ENCODE measurements around the gene NAGLU.

NAGLU gene

DNA sequence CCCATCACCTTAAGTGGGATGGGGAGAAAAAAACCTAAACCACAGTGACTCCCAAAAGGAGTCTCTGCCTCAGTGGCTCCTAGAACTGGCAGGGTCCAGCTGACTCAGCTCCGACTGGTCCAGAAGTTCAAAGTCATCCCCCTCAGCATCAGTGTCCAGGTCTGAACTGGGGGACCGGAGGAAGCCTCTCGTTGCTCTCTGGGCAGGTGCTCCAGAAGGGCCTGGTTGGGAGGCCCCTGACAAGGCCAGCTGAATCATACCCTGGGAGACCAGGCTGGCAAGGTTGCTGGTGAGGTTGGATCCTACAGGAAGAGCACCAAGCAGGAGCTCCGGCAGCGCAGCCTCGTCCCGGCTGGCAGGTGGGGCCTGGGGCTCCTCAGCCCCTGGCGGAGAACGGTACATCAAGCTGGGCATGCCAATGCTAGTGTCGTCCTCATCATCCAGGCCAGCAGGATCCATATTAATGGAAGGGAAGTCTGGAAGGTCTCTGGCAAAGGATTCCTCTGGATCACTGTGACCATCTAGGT is 45.8 kb downstream of the NAGLU start:
- POLR2A ChIA-PET = no interaction called here
- TF ChIP-seq, protein P1, sequence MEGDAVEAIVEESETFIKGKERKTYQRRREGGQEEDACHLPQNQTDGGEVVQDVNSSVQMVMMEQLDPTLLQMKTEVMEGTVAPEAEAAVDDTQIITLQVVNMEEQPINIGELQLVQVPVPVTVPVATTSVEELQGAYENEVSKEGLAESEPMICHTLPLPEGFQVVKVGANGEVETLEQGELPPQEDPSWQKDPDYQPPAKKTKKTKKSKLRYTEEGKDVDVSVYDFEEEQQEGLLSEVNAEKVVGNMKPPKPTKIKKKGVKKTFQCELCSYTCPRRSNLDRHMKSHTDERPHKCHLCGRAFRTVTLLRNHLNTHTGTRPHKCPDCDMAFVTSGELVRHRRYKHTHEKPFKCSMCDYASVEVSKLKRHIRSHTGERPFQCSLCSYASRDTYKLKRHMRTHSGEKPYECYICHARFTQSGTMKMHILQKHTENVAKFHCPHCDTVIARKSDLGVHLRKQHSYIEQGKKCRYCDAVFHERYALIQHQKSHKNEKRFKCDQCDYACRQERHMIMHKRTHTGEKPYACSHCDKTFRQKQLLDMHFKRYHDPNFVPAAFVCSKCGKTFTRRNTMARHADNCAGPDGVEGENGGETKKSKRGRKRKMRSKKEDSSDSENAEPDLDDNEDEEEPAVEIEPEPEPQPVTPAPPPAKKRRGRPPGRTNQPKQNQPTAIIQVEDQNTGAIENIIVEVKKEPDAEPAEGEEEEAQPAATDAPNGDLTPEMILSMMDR (IDR thresholded peaks at IDR 0.05; ENCODE audit: insufficient read depth, low read length, missing control alignments) = no peak
- no peak for DNase-seq (ENCODE audit: low read depth, low spot score)

DNA sequence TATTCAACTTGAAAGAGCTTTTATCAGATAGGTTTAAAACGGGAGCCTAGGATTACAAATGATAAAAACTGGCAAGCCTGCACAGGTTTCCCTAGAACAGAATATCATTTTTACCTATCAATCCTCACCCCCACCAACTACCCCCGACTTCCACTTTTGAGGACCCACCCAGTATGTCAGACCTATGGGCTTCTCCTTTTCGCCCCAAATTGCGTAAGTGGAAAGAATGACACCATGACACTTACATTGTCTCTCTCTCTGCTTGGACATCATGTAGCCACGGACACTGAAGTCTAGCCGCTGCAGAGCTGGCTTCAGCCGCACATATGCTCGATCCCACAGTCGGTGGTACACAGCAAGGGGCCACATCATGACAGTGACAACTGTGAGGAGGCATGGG is 48.8 kb downstream of the NAGLU start:
- ChIA-PET CTCF (interaction anchor here (1.0 to 1.8 kb wide), 3 partner anchors 9 to 99 kb away, joined by 3 to 4 read pairs (median 4); no protein-coding TSS in a partner anchor), POLR2A (no interaction called here)
- H3K4me3 ChIP-seq (ENCODE audit: low read depth, low read length) = no peak overlapping the region
- DNase-seq (ENCODE audit: low read depth, low spot score) = no peak
- TF ChIP-seq, protein P1 (IDR thresholded peaks at IDR 0.05; ENCODE audit: insufficient read depth, low read length, missing control alignments) = no peak

More for the DNA sequence above, 45.8 kb downstream of the NAGLU start:
- CTCF ChIA-PET = interaction anchor here (2.2 to 5.0 kb wide), 3 partner anchors 27 to 102 kb away, joined by 8 to 42 read pairs (median 10); partner anchors contain the start of genes CNTNAP1, RETREG3 and TUBG1
- H3K4me3 ChIP-seq (ENCODE audit: low read depth, low read length) = no peak overlapping the region

DNA sequence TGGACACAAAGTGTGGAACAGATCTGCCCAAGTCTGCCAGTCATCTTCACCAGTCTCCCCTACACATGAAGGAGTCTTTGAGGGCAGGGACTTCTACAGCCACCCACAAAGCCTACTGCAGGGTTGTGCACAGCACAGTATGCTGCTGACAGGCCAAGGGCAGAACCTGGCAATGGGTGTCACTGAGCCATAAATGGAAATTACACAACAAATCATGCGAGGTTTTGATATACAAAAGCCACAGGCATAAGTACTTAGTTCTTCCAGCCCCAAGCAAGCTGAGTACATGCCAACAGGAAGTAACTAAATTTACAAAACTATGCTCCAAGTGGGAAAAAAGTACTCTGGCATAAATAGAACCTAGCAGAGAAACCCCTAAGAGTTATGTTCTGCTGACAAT is 49.3 kb downstream of the NAGLU start:
- ChIA-PET CTCF (interaction anchor here (0.8 to 2.4 kb wide), 4 partner anchors 13 to 98 kb away, joined by 3 to 8 read pairs (median 4); no protein-coding TSS in a partner anchor), POLR2A (no interaction called here)

DNA sequence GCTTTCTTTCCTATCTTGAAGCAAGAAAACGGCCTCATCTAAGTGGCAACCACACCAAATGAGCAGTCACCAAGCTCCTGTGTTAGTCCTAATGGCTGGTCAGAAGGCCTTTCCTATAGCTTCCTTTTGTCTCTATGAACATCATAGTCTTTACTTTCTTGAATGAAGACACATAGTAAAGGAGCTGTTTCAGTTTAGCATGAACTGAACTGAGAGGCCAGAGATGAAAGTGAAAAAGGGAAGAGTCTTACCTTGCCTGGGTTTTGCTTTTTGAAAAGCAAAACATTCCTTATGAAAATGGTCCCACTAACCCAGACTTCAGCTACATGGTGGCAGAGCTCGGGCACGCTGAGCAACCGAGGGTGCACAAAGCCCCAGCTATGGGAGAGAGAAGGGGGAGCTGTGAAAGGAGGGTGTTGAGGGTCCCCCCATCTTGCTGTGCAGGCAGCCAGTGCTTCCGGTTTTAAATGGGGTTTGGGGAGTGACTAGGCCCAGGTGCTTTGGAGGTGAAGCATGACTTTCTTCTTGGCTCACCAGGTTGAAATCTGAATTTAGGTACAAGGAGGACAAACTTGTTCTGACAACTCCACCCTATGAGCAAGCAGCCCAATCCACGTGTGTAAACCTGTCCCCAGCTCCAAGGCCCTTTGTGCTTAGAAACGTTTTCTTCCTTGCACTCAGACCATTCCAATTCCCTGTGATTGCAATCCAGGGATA is 50.6 kb downstream of the NAGLU start:
- ChIA-PET POLR2A (interaction anchor here (0.9 kb wide), 1 partner anchor 89 kb away, joined by 3 read pairs; no protein-coding TSS in a partner anchor), CTCF (interaction anchor here (1.4 to 4.6 kb wide), 4 partner anchors 8 to 177 kb away, joined by 4 to 38 read pairs (median 6); partner anchors contain the start of gene PSMC3IP)
- no peak overlapping the region for H3K4me3 ChIP-seq (ENCODE audit: low read depth, low read length)
- DNase-seq (ENCODE audit: low read depth, low spot score) = no peak
- TF ChIP-seq, protein P1 (IDR thresholded peaks at IDR 0.05; ENCODE audit: insufficient read depth, low read length, missing control alignments) = no peak

More for the DNA sequence above, 49.3 kb downstream of the NAGLU start:
- H3K4me3 ChIP-seq (ENCODE audit: low read depth, low read length) = no peak overlapping the region
- DNase-seq (ENCODE audit: low read depth, low spot score) = no peak
- TF ChIP-seq, protein P1 (IDR thresholded peaks at IDR 0.05; ENCODE audit: insufficient read depth, low read length, missing control alignments) = no peak

DNA sequence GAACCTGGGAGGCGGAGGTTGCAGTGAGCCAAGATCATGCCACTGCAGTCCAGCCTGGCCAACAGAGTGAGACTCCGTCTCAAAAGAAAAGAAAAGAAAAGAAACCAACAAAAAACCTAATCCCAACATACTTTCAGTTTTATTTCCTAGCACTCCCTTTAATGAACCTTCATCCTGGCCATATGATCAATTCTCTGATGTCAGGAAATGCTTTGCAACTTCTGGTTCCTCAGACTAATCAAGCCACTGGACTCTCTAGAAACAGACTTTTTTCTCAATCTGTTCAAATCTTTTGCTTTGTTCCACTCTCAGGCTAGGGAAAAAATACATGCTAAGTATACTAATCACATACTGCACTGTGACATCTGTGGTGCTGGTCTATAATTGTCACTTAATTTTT is 54.8 kb downstream of the NAGLU start:
- ChIA-PET CTCF (interaction anchor here (1.3 to 2.3 kb wide), 3 partner anchors 11 to 89 kb away, joined by 3 to 15 read pairs (median 8); partner anchors contain the start of gene PSMC3IP), POLR2A (no interaction called here)
- H3K4me3 ChIP-seq (ENCODE audit: low read depth, low read length) = no peak overlapping the region
- no peak for DNase-seq (ENCODE audit: low read depth, low spot score)
- TF ChIP-seq, protein P1 (IDR thresholded peaks at IDR 0.05; ENCODE audit: insufficient read depth, low read length, missing control alignments) = no peak

DNA sequence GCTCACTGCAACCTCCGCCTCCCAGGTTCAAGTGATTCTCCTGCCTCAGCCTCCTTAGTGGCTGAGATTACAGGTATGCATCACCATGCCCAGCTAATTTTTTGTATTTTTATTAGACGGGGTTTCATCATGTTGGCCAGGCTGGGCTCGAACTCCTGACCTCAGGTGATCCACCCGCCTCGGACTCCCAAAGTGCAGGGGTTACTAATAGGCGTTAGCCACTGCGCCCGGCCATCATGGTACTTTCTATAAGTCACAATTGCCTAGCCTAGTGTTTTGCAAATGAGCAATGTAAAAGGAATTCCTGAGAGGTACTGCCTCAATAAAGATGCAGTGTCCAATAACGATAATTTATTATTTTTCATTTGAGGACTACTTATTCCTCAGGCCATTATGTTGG is 55.4 kb downstream of the NAGLU start:
- TF ChIP-seq, protein P1 (IDR thresholded peaks at IDR 0.05; ENCODE audit: insufficient read depth, low read length, missing control alignments) = no peak
- CTCF ChIA-PET = interaction anchor here (1.3 to 2.3 kb wide), 2 partner anchors 13 to 88 kb away, joined by 3 to 15 read pairs; partner anchors contain the start of gene PSMC3IP
- DNase-seq (ENCODE audit: low read depth, low spot score) = no peak
- no peak overlapping the region for H3K4me3 ChIP-seq (ENCODE audit: low read depth, low read length)
- POLR2A ChIA-PET = no interaction called here
